Esophagus muscularis mucosa (tissue), 4 donors: ENCODE measurements around the gene MTA3.

Source experiments
- CTCF ChIP-seq, 3 experiments: fragments of 200-600 bp in 2 of 3; fragments of 450-650 bp in 1 of 3; sonication (generic) in 2 of 3; IDR thresholded peaks; one replicate each; pipeline ENCODE4 v1.5.1; 2017 to 2019; ENCODE audit warnings: antibody characterized with exemption in 3 of 3, mild to moderate bottlenecking in 2 of 3, moderate library complexity in 1 of 3
- EP300 ChIP-seq: sonication (generic); formaldehyde crosslinking; IDR thresholded peaks from one replicate; pipeline ENCODE4 v1.6.1; 2017; ENCODE audit warnings: antibody characterized with exemption
- POLR2A ChIP-seq: fragments of 450-650 bp; IDR thresholded peaks from one replicate; pipeline ENCODE4 v1.6.1; 2017; ENCODE audit warnings: antibody characterized with exemption, moderate library complexity, mild to moderate bottlenecking, low read depth
- POLR2AphosphoS5 ChIP-seq, 2 donors: sonication (generic); formaldehyde crosslinking; IDR thresholded peaks; one replicate each; pipeline ENCODE4 v1.6.1; 2017; ENCODE audit warnings: antibody characterized with exemption in 2 of 2

- no peak for TF ChIP-seq POLR2A
- no peak for TF ChIP-seq CTCF (IDR thresholded peaks at IDR 0.05)
- no peak for TF ChIP-seq POLR2AphosphoS5 (IDR thresholded peaks at IDR 0.05)
- no peak for TF ChIP-seq EP300
Measured at GRCh38 chr2:42602218-42602875, 33.9 kb downstream of the MTA3 start.
